BJ (cell line): ENCODE measurements around the gene PTPN9. TPM values are rescaled to one million over a fixed set of nuclear protein-coding genes. Genes with fewer than 3 reads are reported as not detected.
"Not testable (repeated sequence)": the region's sequence is repeated elsewhere in the genome, so short reads cannot be mapped to it uniquely, and the experiment has no call there.

Source experiments
- CTCF ChIA-PET: fragments of 350-600 bp; formaldehyde crosslinking; extraction: SDS; loops from one replicate; lab custom pipeline; 2021; ENCODE audit warnings: antibody characterized with exemption, inconsistent platforms; lab: Yijun Ruan, JAX
- POLR2A ChIA-PET: fragments of 300-600 bp; sonication (Branson Sonifier 250); formaldehyde crosslinking; extraction: SDS; loops from one replicate; lab custom pipeline; 2021; ENCODE audit warnings: antibody characterized with exemption; lab: Charles Lee
- DNase-seq: peaks from one replicate; pipeline ENCODE4 v3.0.0-alpha.2; 2011; ENCODE audit warnings: low read depth
- H3K27me3 ChIP-seq: 2 replicates; pipeline ENCODE4 v1.6.0; 2011; ENCODE audit warnings: low read length; ENCODE audit not compliant: control insufficient read depth, insufficient read depth
- H3K36me3 ChIP-seq: 2 replicates; pipeline ENCODE4 v1.5.1; 2011; ENCODE audit warnings: low read length; ENCODE audit not compliant: control insufficient read depth, insufficient read depth
- H3K4me3 ChIP-seq: 2 replicates; pipeline ENCODE4 v1.5.1; 2011; ENCODE audit warnings: low read depth, mild to moderate bottlenecking, control low read depth, low read length
- CTCF ChIP-seq: IDR thresholded peaks from 2 replicates; pipeline ENCODE4 v1.5.1; 2011; ENCODE audit warnings: low read depth, mild to moderate bottlenecking, control low read depth, inconsistent platforms, low read length, moderate library complexity; ENCODE audit not compliant: insufficient read depth
- polyA plus RNA-seq: library from polyadenylated mRNA; depleted of rRNA; stranded (reverse); fragments of >200 nt; gene quantifications from 2 replicates; pipeline ENCODE4 v1.2.3, GENCODE V29; 2011

Gene PTPN9
- polyA plus RNA-seq, 1 experiment, result 55.5 TPM

- DNase-seq, result no peak
- ChIA-PET CTCF (no interaction called here), POLR2A (interaction anchor here (0.6 kb wide), 1 partner anchor 158 kb away, joined by 4 read pairs; no protein-coding TSS in a partner anchor)
- no peak for TF ChIP-seq CTCF
- H3K4me3 ChIP-seq, result no peak overlapping the region
- H3K36me3 ChIP-seq, result no peaks in the 10 kb centered on the region
- H3K27me3 ChIP-seq, result no peaks in the 10 kb centered on the region
Measured at GRCh38 chr15:75551091-75551490, 28.0 kb downstream of the PTPN9 start.

- CTCF ChIA-PET, result interaction anchor here (0.9 to 4.7 kb wide), 3 partner anchors 10 to 33 kb away, joined by 3 to 21 read pairs (median 10); no protein-coding TSS in a partner anchor
Measured at GRCh38 chr15:75545064-75545463, 34.1 kb downstream of the PTPN9 start.

GRCh38 chr15:75544359-75544758, 34.8 kb downstream of the PTPN9 start:
- no peaks in the 10 kb centered on the region for H3K27me3 ChIP-seq
- H3K4me3 ChIP-seq, result no peak overlapping the region
- CTCF ChIA-PET, result interaction anchor here (0.7 to 4.7 kb wide), 4 partner anchors 9 to 33 kb away, joined by 3 to 21 read pairs (median 6); no protein-coding TSS in a partner anchor
- DNase-seq, result no peak
- POLR2A ChIA-PET, result no interaction called here
- H3K36me3 ChIP-seq, result no peaks in the 10 kb centered on the region
- TF ChIP-seq CTCF, result no peak

More at GRCh38 chr15:75545064-75545463, 34.1 kb downstream of the PTPN9 start:
- H3K36me3 ChIP-seq, result no peaks in the 10 kb centered on the region
- no peak for TF ChIP-seq CTCF
- H3K27me3 ChIP-seq, result no peaks in the 10 kb centered on the region
- DNase-seq, result no peak
- POLR2A ChIA-PET, result interaction anchor here (0.5 kb wide), 1 partner anchor 9 kb away, joined by 6 read pairs; no protein-coding TSS in a partner anchor
- H3K4me3 ChIP-seq, result no peak overlapping the region

- CTCF ChIA-PET, result interaction anchor here (1.3 to 4.7 kb wide), 4 partner anchors 11 to 18 kb away, joined by 3 to 21 read pairs (median 7); no protein-coding TSS in a partner anchor
- POLR2A ChIA-PET, result not testable (repeated sequence)
Measured at GRCh38 chr15:75542949-75543545, 36.1 kb downstream of the PTPN9 start.

GRCh38 chr15:75542386-75542797, 36.7 kb downstream of the PTPN9 start:
- POLR2A ChIA-PET, result no interaction called here
- Histone ChIP-seq H3K27me3 (no peaks in the 10 kb centered on the region), H3K36me3 (no peaks in the 10 kb centered on the region), H3K4me3 (no peak overlapping the region)
- no peak for DNase-seq
- no peak for TF ChIP-seq CTCF
- CTCF ChIA-PET, result interaction anchor here (0.6 to 4.7 kb wide), 3 partner anchors 10 to 119 kb away, joined by 3 to 21 read pairs (median 4); no protein-coding TSS in a partner anchor

More at GRCh38 chr15:75542949-75543545, 36.1 kb downstream of the PTPN9 start:
- not testable (repeated sequence) for H3K36me3 ChIP-seq, H3K4me3 ChIP-seq, H3K27me3 ChIP-seq, DNase-seq

- H3K4me3 ChIP-seq, result no peak overlapping the region
- POLR2A ChIA-PET, result no interaction called here
- CTCF ChIA-PET, result no interaction called here
- H3K36me3 ChIP-seq, result no peaks in the 10 kb centered on the region; the same call in 1 of the 2 replicates
- TF ChIP-seq CTCF, result no peak
- H3K27me3 ChIP-seq, result no peaks in the 10 kb centered on the region
- no peak for DNase-seq
Measured at GRCh38 chr15:75538376-75538775, 40.7 kb downstream of the PTPN9 start.
